ENCODE measurements around the gene TRRAP.

Gene TRRAP

GRCh38 chr7:99004781-99005500 is 126.6 kb downstream of the TRRAP start:
- no peak for DNase-seq (ENCODE audit: low read depth in 2 of 2)

- DNase-seq (ENCODE audit: low read depth in 2 of 2): no peak
Observed at GRCh38 chr7:99005776-99006175, 127.4 kb downstream of the TRRAP start.

GRCh38 chr7:99006739-99007424 is 128.6 kb downstream of the TRRAP start:
- no peak for DNase-seq (ENCODE audit: low read depth in 2 of 2)

GRCh38 chr7:99008181-99008631 is 129.9 kb downstream of the TRRAP start:
- DNase-seq (ENCODE audit: low read depth in 2 of 2): no peak

- no peak for DNase-seq (ENCODE audit: low read depth in 2 of 2)
Observed at GRCh38 chr7:99008921-99009530, 130.7 kb downstream of the TRRAP start.

GRCh38 chr7:99010281-99010680 is 131.9 kb downstream of the TRRAP start:
- no peak for DNase-seq (ENCODE audit: low read depth in 2 of 2)

- no peak for DNase-seq (ENCODE audit: low read depth in 2 of 2)
Observed at GRCh38 chr7:99011341-99011705, 133.0 kb downstream of the TRRAP start.

- no peak for DNase-seq (ENCODE audit: low read depth in 2 of 2)
Observed at GRCh38 chr7:99011706-99012404, 133.5 kb downstream of the TRRAP start.

- no peak for DNase-seq (ENCODE audit: low read depth in 2 of 2)
Observed at GRCh38 chr7:99012722-99013121, 134.4 kb downstream of the TRRAP start.

- DNase-seq (ENCODE audit: low read depth in 2 of 2): no peak
Observed at GRCh38 chr7:99013266-99014112, 135.2 kb downstream of the TRRAP start.

GRCh38 chr7:99014113-99014985 is 136.0 kb downstream of the TRRAP start:
- DNase-seq (ENCODE audit: low read depth in 2 of 2): no peak

GRCh38 chr7:99016196-99016595 is 137.9 kb downstream of the TRRAP start:
- DNase-seq (ENCODE audit: low read depth in 2 of 2): no peak

GRCh38 chr7:99019523-99020412 is 141.4 kb downstream of the TRRAP start:
- no peak for DNase-seq (ENCODE audit: low read depth in 2 of 2)

- no peak for DNase-seq (ENCODE audit: low read depth in 2 of 2)
Observed at GRCh38 chr7:99020413-99020715, 142.0 kb downstream of the TRRAP start.

GRCh38 chr7:99021941-99022560 is 143.7 kb downstream of the TRRAP start:
- DNase-seq (ENCODE audit: low read depth in 2 of 2): no peak

GRCh38 chr7:99024066-99024465 is 145.7 kb downstream of the TRRAP start:
- peak; percentile 52 to 53 for DNase-seq (ENCODE audit: low read depth in 2 of 2)

GRCh38 chr7:99027241-99027640 is 148.9 kb downstream of the TRRAP start:
- DNase-seq (ENCODE audit: low read depth in 2 of 2): no peak

GRCh38 chr7:99027841-99028240 is 149.5 kb downstream of the TRRAP start:
- no peak for DNase-seq (ENCODE audit: low read depth in 2 of 2)
